ENCODE measurements around the gene OTOF.

GRCh38 chr2:26462511-26463243 is 15.2 kb downstream of the OTOF start:
- no peak for TF ChIP-seq EZH2 (IDR thresholded peaks at IDR 0.05; ENCODE audit: insufficient read depth, poor library complexity, severe bottlenecking)
- TF ChIP-seq EZH2phosphoT487 (IDR thresholded peaks at IDR 0.05; ENCODE audit: insufficient read depth, low read depth) = no peak
